Ascending aorta (tissue), 2 donors: ENCODE measurements around the gene PATE2. TPM values are rescaled to one million over a fixed set of nuclear protein-coding genes. Genes with fewer than 3 reads are reported as not detected.

Experiments used
- DNase-seq, 2 donors: peaks; one replicate each; pipeline ENCODE4 v3.0.0-alpha.2; 2019; ENCODE audit warnings: low spot score in 2 of 2
- H3K27ac ChIP-seq, 2 donors: fragments of 200-600 bp; sonication (generic); one replicate each; pipeline ENCODE4 v1.5.1; 2016 to 2017; ENCODE audit warnings: mild to moderate bottlenecking in 1 of 2
- H3K27me3 ChIP-seq: fragments of 200-600 bp; sonication (generic); one replicate; pipeline ENCODE4 v1.5.1; 2017
- H3K36me3 ChIP-seq, 2 donors: fragments of 200-600 bp; sonication (generic); one replicate each; pipeline ENCODE4 v1.5.1; 2016
- H3K4me1 ChIP-seq, 2 donors: fragments of 200-600 bp; sonication (generic); one replicate each; pipeline ENCODE4 v1.5.1; 2016 to 2017; ENCODE audit warnings: mild to moderate bottlenecking in 1 of 2
- H3K4me3 ChIP-seq, 2 donors: fragments of 200-600 bp; sonication (generic); one replicate each; pipeline ENCODE4 v1.5.1; 2016 to 2017; ENCODE audit warnings: mild to moderate bottlenecking in 1 of 2
- H3K9me3 ChIP-seq, 2 donors: fragments of 200-600 bp; sonication (generic); one replicate each; pipeline ENCODE4 v1.5.1; 2016
- intact Hi-C: fragments of 100-400 bp; cut with DNase I; formaldehyde crosslinking; loops from one replicate; pipeline ENCODE4 v1.15.1; 2023
- total RNA-seq: library from RNA; depleted of rRNA; stranded (reverse); fragments of >200 nt; gene quantifications from one replicate; pipeline ENCODE4 v1.1.0, GENCODE V29; 2016
- TF ChIP-seq, protein P1 (sequence below), 3 experiments: fragments of 200-600 bp in 2 of 3; fragments of 450-650 bp in 1 of 3; sonication (generic) in 2 of 3; IDR thresholded peaks; one replicate each; pipeline ENCODE4 v1.5.1; 2016 to 2019; ENCODE audit warnings: antibody characterized with exemption in 3 of 3, mild to moderate bottlenecking in 1 of 3, moderate library complexity in 1 of 3

The PATE2 gene
- total RNA-seq, 1 donor from 2014 or later: not detected

DNA sequence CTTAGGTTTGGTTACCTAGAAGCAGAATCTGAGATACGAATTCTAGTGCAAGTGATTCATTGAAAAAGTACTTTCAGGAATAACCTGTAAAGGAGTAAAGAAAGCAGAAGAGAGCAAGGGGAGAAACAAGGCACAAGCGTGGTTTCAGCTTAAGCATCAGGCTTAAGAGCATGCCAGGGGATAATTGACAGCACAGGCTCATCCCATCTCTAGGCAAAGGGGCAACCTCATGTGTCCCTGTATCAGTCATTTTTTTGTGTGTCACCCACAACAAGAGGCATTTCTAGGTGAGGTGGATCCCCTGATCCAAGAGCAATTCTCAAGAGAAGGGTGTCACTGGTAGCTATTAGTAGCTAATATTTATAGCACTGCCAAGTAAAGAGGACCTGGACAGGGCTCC is 8.0 kb downstream of the PATE2 start:
- TF ChIP-seq, protein P1, sequence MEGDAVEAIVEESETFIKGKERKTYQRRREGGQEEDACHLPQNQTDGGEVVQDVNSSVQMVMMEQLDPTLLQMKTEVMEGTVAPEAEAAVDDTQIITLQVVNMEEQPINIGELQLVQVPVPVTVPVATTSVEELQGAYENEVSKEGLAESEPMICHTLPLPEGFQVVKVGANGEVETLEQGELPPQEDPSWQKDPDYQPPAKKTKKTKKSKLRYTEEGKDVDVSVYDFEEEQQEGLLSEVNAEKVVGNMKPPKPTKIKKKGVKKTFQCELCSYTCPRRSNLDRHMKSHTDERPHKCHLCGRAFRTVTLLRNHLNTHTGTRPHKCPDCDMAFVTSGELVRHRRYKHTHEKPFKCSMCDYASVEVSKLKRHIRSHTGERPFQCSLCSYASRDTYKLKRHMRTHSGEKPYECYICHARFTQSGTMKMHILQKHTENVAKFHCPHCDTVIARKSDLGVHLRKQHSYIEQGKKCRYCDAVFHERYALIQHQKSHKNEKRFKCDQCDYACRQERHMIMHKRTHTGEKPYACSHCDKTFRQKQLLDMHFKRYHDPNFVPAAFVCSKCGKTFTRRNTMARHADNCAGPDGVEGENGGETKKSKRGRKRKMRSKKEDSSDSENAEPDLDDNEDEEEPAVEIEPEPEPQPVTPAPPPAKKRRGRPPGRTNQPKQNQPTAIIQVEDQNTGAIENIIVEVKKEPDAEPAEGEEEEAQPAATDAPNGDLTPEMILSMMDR (IDR thresholded peaks at IDR 0.05): no peak
- Histone ChIP-seq H3K4me1 (peaks cover 0 to 4% of the 10 kb centered on the region in 2 donors), H3K27ac (no peak overlapping the region), H3K9me3 (no peaks in the 10 kb centered on the region), H3K27me3 (no peaks in the 10 kb centered on the region), H3K36me3 (no peaks in the 10 kb centered on the region), H3K4me3 (no peak overlapping the region)
- intact Hi-C loops: no loop called here
- DNase-seq: no peak

DNA sequence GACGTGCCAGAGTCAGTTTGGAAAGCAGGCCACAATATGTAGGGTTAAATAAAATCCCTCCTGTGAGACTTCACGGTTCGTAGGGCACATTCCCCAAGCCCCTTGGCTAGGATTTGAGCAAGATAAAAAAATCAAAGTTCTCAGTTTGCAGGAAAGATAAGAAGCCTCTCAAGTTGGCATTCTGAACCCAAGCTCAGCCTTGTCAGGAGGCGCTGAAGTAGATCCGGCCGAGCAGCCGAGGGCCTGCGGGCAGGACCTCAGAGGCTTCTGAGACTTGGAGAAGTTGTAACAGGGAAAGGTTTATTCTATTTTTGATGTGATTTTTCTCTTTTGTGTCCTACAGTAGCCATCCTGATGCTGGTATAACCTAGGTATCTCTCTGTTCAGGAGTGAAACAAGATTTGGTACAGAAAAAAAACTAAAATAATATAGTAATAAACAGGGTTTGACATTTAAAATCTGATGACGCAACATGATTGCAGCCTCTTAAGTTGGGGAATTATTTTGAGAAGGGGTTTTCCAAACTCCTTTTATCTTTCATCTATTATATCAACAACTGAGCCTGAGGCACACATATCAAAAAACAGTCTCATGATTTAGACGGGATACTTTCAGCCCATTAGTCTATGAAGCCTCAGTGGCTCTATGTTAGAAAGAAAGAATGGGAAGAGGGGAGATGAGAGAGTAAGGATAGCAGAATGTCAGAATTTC is 10.1 kb downstream of the PATE2 start:
- Histone ChIP-seq H3K4me1 (peaks cover 0 to 4% of the 10 kb centered on the region in 2 donors), H3K9me3 (no peaks in the 10 kb centered on the region), H3K27me3 (no peaks in the 10 kb centered on the region), H3K27ac (no peak overlapping the region), H3K36me3 (no peaks in the 10 kb centered on the region), H3K4me3 (no peak overlapping the region)
- TF ChIP-seq, protein P1 (IDR thresholded peaks at IDR 0.05): no peak
- DNase-seq: no peak
- intact Hi-C loops: no loop called here

DNA sequence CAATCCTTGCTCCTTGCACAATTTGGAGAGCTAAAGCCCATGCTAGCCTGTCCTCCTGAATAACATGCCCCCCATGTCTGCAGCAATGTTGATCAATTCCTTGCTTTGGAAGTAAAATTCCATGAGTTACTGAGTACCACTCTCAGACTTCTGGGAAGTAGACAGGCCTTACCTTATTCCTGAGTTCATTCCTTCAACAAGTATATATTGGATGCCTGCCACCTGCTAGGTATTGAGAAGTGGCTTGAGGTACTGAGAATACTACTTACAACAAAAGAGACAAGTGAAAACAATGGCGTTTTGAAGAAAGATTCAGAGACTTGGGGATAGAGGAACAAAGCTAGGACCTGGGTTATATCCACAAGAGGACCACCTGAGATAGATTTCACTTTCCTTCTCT is 12.4 kb downstream of the PATE2 start:
- Histone ChIP-seq H3K9me3 (no peaks in the 10 kb centered on the region), H3K4me3 (no peak overlapping the region), H3K27ac (no peak overlapping the region), H3K36me3 (no peaks in the 10 kb centered on the region), H3K4me1 (no peaks in the 10 kb centered on the region), H3K27me3 (no peaks in the 10 kb centered on the region)
- TF ChIP-seq, protein P1 (IDR thresholded peaks at IDR 0.05): no peak
- no peak for DNase-seq
- intact Hi-C loops: no loop called here

DNA sequence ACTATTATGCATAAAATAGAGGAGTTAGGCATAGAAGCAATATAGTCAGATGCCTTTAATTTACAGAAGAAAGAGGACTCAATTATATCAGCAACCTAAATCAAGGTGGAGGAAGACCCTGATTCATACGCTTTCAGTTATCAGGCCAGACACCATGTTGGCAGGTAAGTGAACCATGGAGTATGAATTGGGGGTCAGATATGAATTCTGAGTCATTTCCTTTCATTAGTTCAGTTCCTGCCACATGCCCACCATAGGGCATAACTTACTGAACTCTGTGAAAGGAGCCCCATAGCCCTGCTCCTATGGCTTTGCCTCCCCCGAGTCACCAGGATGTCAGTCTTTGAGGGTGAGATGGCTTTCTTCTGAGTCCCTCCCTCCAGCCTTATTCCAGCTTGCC is 15.1 kb downstream of the PATE2 start:
- Histone ChIP-seq H3K27ac (no peak overlapping the region), H3K9me3 (no peaks in the 10 kb centered on the region), H3K36me3 (no peaks in the 10 kb centered on the region), H3K27me3 (no peaks in the 10 kb centered on the region), H3K4me1 (no peaks in the 10 kb centered on the region), H3K4me3 (no peak overlapping the region)
- TF ChIP-seq, protein P1 (IDR thresholded peaks at IDR 0.05): no peak
- no peak for DNase-seq
- intact Hi-C loops: no loop called here

DNA sequence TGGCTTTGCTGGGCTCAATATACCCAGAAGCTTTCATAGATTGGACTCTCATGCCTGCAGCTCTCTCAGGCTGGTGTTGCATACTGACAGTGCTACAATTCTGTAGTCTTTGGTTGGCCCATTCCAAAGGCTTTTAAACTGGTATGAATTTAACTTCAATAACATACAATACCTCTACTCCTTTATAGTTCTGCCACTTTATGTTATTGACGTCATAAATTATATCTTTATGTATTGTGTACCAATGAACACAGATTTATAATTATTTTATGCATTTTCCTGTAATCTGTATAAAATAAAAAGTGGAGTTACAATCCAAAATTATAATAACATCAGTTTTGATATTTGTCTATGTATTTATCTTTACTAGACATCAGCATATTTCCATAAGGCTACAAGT is 16.2 kb downstream of the PATE2 start:
- intact Hi-C loops: no loop called here
- Histone ChIP-seq H3K27me3 (no peaks in the 10 kb centered on the region), H3K4me3 (no peak overlapping the region), H3K36me3 (no peaks in the 10 kb centered on the region), H3K4me1 (no peaks in the 10 kb centered on the region), H3K9me3 (no peaks in the 10 kb centered on the region), H3K27ac (no peak overlapping the region)
- TF ChIP-seq, protein P1 (IDR thresholded peaks at IDR 0.05): no peak
- DNase-seq: no peak

DNA sequence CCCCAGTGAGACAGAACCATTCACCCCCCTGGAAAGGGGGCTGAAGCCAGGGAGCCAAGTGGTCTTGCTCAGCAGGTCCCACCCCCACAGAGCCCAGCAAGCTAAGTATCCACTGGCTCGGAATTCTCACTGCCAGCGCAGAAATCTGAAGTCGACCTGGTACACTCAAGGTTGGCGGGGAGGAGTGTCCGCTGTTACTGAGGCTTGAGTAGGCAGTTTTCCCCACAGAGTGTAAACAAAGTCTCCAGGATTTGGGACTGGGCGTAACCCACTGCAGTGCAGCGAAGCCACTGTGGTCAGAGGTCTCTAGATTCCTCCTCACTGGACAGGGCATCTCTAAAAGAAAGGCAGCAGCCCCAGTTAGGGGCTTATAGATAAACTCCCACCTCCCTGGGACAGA is 22.6 kb downstream of the PATE2 start:
- Histone ChIP-seq H3K4me3 (no peak overlapping the region), H3K9me3 (no peaks in the 10 kb centered on the region), H3K27me3 (no peaks in the 10 kb centered on the region), H3K36me3 (no peaks in the 10 kb centered on the region), H3K4me1 (no peaks in the 10 kb centered on the region), H3K27ac (no peak overlapping the region)
- TF ChIP-seq, protein P1 (IDR thresholded peaks at IDR 0.05): no peak
- DNase-seq: no peak
- intact Hi-C loops: no loop called here
